Ovary (tissue), 3 donors: ENCODE data around the gene TGFBR2.

Source experiments
- POLR2A ChIP-seq: fragments of 450-650 bp; IDR thresholded peaks from one replicate; pipeline ENCODE4 v1.6.1; 2017; ENCODE audit warnings: antibody characterized with exemption, mild to moderate bottlenecking, moderate library complexity
- TF ChIP-seq, protein P1 (sequence below), 3 donors: fragments of 450-650 bp in 2 of 3; fragments of 200-600 bp in 1 of 3; IDR thresholded peaks; one replicate each; pipeline versions ENCODE4 v1.5.1 to v1.8.0; 2016 to 2022; ENCODE audit warnings: antibody characterized with exemption in 3 of 3, mild to moderate bottlenecking in 1 of 3
- donor health status: DM: no; HTN: no; CAD: no.

DNA sequence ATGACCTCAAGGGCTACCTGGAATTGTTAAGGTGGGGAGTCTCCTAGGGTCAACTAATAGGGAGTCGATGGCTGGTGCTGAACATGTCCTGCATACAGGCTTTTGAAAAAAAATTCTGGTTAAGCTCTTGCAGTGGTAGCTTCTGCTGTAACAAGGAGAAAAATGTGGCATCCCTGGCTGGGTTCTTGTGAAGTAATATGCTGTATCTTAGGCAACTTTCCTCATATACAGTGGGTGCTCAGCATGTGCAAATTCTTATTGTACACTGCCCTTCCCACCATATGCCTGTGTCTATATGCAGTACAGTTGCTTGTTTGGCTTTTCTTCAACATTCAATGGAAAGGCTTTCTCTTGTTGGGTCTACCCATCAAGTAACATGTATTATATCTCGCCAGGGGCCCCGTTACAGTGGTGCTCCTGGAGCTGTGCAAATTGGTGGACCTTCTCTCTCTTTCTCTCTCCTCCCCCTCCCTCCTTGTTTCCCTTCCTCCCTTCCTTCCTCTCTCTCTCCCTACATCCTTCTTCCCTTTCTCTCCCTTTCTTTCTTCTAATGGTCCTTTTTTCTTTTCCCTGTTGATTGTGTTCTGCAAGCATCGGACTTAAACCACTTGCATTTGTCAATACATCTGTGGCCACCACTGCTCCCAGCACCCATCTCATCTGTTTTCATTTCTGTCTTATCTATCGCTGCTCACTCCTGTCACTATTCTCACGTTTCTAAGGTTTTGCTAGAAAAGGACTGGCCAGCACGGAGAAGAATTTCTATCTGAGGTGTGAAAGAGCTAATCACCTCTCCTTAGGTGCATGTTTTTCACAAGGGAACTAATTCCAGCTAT, 35.2 kb downstream of the TGFBR2 start:
- TF ChIP-seq, protein P1, sequence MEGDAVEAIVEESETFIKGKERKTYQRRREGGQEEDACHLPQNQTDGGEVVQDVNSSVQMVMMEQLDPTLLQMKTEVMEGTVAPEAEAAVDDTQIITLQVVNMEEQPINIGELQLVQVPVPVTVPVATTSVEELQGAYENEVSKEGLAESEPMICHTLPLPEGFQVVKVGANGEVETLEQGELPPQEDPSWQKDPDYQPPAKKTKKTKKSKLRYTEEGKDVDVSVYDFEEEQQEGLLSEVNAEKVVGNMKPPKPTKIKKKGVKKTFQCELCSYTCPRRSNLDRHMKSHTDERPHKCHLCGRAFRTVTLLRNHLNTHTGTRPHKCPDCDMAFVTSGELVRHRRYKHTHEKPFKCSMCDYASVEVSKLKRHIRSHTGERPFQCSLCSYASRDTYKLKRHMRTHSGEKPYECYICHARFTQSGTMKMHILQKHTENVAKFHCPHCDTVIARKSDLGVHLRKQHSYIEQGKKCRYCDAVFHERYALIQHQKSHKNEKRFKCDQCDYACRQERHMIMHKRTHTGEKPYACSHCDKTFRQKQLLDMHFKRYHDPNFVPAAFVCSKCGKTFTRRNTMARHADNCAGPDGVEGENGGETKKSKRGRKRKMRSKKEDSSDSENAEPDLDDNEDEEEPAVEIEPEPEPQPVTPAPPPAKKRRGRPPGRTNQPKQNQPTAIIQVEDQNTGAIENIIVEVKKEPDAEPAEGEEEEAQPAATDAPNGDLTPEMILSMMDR (IDR thresholded peaks at IDR 0.05) = no peak
- TF ChIP-seq POLR2A = no peak
